HL-60 (cell line): Measurements from ENCODE around the gene POLR2M.

Experiments used
- CTCF ChIP-seq: IDR thresholded peaks from one replicate; pipeline ENCODE4 v1.5.1; 2011; ENCODE audit warnings: low read length, control low read depth, inconsistent platforms; ENCODE audit not compliant: insufficient read depth
- GABPA ChIP-seq: IDR thresholded peaks from 2 replicates; pipeline ENCODE4 v1.6.1; 2012; ENCODE audit warnings: low read depth
- POLR2AphosphoS5 ChIP-seq: IDR thresholded peaks from 2 replicates; pipeline ENCODE4 v1.6.1; 2012; ENCODE audit warnings: low read depth
- SPI1 ChIP-seq: IDR thresholded peaks from 2 replicates; pipeline ENCODE4 v1.6.1; 2012; ENCODE audit warnings: low read depth, mild to moderate bottlenecking, borderline replicate concordance
- TF ChIP-seq, protein P1 (sequence below): IDR thresholded peaks from 2 replicates; pipeline ENCODE4 v1.6.1; 2012; ENCODE audit warnings: low read depth; ENCODE audit not compliant: insufficient replicate concordance

DNA sequence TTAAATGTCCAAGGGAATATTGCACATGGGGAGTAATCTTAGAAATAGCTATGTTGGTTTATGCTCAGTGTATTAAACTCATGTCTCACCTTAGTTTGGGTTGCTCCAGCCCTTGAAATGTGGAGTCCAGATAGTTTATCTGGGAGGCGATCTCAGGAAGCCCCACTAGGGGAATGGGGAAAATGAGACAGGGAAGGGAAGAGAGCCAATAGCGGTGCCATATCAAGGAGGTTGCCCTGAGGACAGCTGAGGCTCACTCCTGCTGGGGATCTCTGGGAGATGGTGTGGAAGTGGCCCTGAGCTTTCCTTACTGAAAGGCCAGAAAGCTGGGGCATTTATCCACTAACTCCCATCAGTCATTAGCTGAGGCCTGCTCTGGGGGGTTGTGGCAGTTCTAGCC is 43.3 kb upstream of the POLR2M start:
- TF ChIP-seq CTCF = no peak
- TF ChIP-seq, protein P1, sequence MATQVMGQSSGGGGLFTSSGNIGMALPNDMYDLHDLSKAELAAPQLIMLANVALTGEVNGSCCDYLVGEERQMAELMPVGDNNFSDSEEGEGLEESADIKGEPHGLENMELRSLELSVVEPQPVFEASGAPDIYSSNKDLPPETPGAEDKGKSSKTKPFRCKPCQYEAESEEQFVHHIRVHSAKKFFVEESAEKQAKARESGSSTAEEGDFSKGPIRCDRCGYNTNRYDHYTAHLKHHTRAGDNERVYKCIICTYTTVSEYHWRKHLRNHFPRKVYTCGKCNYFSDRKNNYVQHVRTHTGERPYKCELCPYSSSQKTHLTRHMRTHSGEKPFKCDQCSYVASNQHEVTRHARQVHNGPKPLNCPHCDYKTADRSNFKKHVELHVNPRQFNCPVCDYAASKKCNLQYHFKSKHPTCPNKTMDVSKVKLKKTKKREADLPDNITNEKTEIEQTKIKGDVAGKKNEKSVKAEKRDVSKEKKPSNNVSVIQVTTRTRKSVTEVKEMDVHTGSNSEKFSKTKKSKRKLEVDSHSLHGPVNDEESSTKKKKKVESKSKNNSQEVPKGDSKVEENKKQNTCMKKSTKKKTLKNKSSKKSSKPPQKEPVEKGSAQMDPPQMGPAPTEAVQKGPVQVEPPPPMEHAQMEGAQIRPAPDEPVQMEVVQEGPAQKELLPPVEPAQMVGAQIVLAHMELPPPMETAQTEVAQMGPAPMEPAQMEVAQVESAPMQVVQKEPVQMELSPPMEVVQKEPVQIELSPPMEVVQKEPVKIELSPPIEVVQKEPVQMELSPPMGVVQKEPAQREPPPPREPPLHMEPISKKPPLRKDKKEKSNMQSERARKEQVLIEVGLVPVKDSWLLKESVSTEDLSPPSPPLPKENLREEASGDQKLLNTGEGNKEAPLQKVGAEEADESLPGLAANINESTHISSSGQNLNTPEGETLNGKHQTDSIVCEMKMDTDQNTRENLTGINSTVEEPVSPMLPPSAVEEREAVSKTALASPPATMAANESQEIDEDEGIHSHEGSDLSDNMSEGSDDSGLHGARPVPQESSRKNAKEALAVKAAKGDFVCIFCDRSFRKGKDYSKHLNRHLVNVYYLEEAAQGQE = no peak
- no peak for TF ChIP-seq GABPA
- TF ChIP-seq POLR2AphosphoS5 = no peak
- no peak for TF ChIP-seq SPI1
